Retina (tissue), 1 donor: Measurements from ENCODE around the gene GGT5.
"Not testable (repeated sequence)": the region's sequence is repeated elsewhere in the genome, so short reads cannot be mapped to it uniquely, and the experiment has no call there.

Experiments
- DNase-seq: peaks from one replicate; pipeline ENCODE4 v3.0.0-alpha.2; 2016

Gene GGT5

GRCh38 chr22:24230911-24231656 lies 13.8 kb downstream of the GGT5 start:
- no peak for DNase-seq

DNA sequence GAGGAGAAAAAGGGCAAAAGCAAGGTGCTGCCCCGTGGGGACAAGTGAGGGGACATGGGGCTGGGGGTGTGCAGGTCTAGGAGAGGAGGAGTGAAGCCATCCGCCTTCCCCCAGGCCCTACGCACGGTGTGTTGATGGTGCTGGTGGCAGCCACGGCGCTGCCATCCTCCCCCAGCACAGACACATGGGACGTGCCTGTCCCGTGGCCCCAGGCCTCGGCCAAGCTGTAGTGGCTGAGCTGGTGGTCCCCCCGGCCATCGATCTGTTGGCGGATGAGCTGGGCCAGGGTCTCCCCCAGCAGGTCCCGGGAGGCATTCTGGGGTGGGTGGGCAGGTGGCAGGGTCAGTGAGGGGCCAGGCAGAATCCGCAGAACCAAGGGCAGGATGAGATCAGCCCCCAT lies 18.9 kb downstream of the GGT5 start:
- no peak for DNase-seq

DNA sequence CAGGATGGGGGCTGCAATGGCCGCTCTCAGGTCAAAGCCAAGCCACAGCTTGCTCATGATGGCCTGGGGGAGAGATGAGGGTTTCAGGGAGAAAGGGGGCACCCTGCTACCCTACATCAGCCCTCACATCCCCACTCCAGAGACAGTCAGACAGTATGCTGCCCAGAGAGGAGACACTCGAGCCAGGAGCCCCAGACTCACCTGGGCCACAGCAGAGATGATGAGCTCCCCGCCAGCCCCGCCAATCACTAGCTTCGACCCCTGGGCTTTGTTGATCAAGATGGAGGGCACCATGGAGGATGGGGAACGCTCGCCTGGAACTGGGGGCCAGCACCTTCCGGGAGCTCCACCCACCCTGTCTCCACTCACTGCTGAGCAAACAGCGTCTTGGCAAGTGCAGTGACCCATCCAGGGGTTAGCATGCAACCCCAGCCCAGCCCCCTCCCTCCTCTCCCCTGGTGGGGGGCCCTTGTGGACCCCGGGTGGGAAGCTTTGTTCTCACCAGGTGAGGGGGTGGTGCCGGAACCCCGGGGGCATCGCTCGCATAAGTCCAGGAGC lies 19.8 kb downstream of the GGT5 start:
- no peak for DNase-seq

DNA sequence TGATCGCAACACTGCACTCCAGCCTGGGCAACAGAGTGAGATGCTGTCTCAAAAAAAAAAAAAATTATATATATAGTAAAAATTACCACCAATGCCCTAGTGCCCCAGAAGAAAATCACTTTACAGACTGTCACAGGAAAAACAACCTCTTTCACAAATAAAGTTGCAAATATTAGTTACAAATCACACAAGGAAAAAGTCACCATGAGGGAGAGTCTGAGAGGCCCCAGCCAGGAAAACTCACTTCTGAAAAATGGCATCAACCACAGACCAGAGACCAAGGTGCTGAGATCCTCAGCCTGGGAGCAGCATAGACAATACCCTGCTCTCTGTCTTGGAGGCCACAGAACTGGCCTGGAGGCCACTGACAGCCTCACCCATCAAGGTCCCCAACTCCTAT lies 20.4 kb downstream of the GGT5 start:
- DNase-seq: no peak

GRCh38 chr22:24219750-24220149 lies 25.1 kb downstream of the GGT5 start:
- DNase-seq: no peak

DNA sequence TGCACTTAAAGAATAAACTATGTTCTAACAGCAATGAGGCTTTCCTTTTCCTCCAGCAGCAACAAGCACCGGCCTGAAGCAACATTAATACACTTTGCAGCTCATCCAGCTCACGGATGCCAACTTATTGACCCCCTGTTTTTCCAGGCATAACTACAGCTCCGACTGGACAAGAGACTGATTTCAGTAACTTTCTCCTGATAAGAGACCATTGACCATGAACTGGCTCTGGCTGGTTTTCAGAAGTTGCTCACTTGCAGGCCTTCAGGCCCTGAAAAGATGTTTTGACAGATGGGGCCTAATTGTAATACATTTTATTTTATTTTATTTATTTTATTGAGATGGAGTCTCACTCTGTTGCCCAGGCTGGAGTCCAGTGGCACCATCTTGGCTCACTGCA lies 27.5 kb downstream of the GGT5 start:
- no peak for DNase-seq

DNA sequence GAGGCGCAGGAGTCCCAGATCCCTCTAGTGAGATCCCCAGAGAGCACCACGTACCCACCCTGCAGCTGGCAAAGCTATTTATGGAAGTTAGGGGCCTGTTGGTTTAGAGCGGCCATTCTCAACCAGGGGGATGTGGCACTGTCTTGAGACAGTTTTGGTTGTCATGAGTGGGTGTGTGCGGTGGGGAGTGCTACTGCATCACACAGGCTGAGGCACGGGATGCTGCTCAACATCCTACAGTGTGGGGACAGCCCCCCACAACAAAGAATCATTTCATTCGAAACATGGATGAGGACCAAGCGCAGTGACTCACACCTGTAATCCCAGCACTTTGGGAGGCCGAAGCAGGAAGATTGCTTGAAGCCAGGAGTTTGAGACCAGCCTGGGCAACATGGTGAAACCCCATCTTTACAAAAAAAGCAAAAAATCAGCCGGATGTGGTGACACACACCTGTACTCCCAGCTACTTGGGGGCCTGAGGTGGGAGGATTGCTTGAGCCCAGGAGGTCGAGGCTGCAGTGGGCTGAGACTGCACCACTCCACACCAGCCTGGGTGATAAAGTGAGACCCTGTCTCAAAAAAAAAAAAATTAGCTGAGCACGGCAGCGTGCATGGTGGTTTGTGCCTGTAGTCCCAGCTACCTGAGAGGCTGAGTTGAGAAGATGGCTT lies 28.2 kb downstream of the GGT5 start:
- no peak for DNase-seq

DNA sequence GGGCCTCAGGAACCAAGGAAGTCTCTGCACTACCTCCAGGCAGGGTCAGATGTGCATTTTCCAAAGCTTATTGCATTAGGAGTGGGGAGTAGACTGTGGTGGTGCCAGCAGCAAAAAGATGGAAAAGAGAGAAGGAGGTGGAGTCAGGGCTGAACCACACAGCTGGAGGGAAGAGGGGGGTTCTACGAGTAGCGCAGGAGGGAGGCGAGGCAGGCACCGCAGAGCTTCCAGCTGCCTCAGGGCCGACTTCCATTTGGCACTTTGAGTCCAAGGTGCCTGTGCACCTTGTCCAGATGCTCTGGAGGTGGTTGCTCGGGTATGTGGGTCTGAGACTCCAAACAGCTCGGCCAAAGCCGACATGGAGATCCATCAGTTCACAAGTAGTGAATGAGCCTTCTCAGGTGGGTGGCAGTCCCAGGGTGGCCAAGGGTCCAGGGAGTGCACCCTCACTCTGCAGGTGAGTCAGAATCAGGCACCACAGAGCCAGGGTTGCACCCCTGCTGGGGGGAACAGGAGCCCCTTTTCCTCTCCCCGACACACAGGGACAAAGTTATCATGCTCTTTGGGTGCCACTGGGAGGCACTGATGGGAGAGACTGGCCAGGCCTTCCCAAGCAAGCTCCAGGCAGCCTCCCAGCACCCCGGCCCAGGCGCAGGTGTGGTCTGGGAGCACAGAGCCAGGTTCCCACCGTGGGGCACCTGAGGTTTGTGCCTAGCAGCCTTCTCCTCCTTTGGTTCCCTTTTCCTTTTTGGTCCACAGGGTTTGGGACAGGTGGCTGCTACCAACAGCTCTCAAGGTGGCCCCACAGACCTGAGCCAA lies 30.2 kb downstream of the GGT5 start:
- no peak for DNase-seq

DNA sequence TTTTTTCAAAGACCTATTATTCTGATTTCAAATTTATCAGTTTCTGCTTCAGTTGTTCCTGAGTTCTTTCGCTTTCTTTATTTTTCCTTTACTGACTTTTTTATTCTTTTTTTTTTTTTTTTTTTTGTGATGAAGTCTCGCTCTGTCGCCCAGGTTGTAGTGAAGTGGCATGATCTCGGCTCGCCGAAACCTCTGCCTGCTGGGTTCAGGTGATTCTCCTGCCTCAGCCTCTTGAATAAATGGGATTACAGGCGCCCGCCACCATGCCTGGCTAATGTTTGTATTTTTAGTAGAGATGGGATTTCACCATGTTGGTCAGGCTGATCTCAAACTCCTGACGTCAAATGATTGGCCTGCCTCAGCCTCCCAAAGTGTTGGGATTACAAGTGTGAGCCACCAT lies 31.8 kb downstream of the GGT5 start:
- DNase-seq: not testable (repeated sequence)

- not testable (repeated sequence) for DNase-seq
Observed at GRCh38 chr22:24211716-24212115, 33.2 kb downstream of the GGT5 start.

DNA sequence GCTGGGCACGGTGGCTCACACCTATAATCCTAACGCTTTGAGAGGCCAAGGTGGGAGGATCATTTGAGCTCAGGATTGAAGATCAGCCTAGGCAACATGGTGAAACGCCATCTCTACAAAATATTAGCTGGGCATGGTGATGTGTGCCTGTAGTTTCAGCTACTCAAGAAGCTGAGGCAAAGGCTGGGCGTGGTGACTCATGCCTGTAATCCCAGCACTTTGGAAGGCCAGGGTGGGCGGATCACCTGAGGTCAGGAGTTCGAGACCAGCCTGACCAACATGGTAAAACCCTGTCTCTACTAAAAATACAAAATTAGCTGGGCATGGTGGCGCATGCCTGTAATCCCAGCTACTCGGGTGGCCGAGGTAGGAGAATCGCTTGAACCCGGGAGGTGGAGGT lies 34.5 kb downstream of the GGT5 start:
- DNase-seq: not testable (repeated sequence)

DNA sequence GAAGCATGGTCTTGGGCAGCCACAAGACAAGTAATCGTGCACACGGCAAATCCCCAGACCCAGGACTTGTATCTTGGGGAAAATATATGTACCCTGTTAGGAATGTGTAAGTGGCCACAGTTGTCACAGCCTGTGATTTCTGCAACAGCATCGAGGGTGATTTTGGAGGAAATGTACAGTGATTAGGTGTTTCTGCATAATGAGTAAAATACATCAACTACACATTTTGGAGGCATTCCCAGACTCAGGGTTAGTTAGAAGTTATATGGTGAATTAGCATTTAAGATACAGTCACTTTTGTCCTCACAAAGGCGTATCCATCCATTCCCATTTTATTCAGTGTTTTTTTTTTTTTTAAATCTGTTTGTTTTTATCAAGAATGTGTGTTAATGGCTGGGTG lies 35.2 kb downstream of the GGT5 start:
- no peak for DNase-seq

DNA sequence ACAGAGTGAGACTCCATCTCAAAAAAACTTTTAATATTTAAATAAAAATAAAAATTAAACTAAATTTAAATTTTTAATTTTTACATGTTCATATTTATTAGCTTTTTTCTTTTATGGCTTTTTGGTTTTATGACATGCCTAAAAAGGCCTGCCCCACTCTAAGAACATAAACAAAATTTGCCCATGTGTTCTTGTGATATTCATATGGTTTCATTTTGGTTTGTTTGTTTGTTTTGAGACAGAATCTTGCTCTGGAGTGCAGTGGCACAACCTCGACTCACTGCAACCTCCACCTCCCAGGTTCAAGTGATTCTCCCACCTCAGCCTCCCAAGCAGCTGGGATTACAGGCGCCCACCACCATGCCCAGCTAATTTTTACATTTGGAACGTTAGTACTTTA lies 35.9 kb downstream of the GGT5 start:
- no peak for DNase-seq

DNA sequence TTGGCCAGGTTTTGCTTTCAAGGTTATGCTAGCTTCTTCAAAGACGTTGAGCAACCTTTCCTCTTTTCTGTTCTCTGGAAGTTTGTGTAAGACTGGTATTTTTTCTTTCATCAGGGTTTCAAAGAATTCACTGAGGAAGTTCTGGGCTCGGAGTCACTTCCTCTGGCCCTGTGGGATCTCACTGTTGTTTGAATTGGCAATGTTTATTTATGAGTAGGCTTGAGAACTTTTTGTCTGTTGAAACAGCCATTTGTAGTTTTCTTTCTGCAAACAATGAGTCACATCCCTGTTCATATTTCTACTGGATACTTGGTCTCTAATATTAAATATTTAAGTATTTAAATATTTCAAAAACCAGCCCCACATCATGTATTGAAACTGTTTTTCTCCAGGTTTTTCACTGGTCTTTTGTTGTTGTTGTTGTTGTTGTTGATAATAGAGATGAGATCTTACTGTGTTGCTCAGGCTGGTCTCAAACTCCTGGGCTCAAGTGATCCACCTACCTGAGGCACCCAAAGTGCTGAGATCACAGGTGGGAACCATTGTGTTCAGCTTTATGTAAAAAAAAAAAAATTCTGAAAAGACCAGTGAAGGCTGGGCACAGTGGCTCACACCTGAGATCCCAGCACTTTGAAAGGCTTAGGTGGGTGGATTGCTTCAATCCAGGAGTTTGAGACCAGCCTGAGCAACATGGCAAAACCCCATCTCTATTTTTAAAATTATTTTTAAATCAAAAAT lies 36.7 kb downstream of the GGT5 start:
- no peak for DNase-seq

GRCh38 chr22:24207264-24208011 lies 37.4 kb downstream of the GGT5 start:
- no peak for DNase-seq

GRCh38 chr22:24206460-24207263 lies 38.2 kb downstream of the GGT5 start:
- not testable (repeated sequence) for DNase-seq

GRCh38 chr22:24205438-24206195 lies 39.3 kb downstream of the GGT5 start:
- DNase-seq: no peak

DNA sequence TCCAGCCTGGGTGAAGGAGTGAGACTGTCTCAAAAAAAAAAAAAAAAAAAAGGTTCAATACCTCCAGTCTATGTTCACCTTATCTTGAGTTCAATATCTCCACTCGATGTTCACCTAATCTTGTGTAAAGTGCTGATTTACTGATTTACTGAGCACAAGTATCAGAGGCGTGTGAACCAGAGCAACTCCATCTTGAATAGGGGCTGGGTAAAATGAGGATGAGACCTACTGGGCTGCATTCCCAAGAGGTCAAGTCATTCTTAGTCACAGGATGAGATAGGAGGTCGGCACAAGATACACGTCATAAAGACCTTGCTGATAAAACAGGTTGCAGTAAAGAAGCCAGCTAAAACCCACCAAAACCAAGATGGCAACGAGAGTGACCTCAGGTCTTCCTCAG lies 41.0 kb downstream of the GGT5 start:
- DNase-seq: not testable (repeated sequence)

- no peak for DNase-seq
Observed at GRCh38 chr22:24201681-24202614, 42.9 kb downstream of the GGT5 start.
